Measurements from ENCODE around the gene ETV6.

Gene ETV6

GRCh38 chr12:11830307-11830801 is 180.9 kb downstream of the ETV6 start:
- DNase-seq (ENCODE audit: low spot score) = no peak

GRCh38 chr12:11832093-11832492 is 182.6 kb downstream of the ETV6 start:
- DNase-seq (ENCODE audit: low spot score) = no peak

GRCh38 chr12:11833174-11833895 is 183.9 kb downstream of the ETV6 start:
- DNase-seq (ENCODE audit: low spot score) = no peak

- DNase-seq (ENCODE audit: low spot score) = no peak
These were observed 184.8 kb downstream of the ETV6 start for GRCh38 chr12:11834104-11834812.

GRCh38 chr12:11834931-11835330 is 185.5 kb downstream of the ETV6 start:
- no peak for DNase-seq (ENCODE audit: low spot score)

GRCh38 chr12:11836282-11837151 is 187.0 kb downstream of the ETV6 start:
- DNase-seq (ENCODE audit: low spot score) = peak; percentile 19

GRCh38 chr12:11837216-11837934 is 187.9 kb downstream of the ETV6 start:
- no peak for DNase-seq (ENCODE audit: low spot score)

- no peak for DNase-seq (ENCODE audit: low spot score)
These were observed 188.9 kb downstream of the ETV6 start for GRCh38 chr12:11838403-11838802.

- DNase-seq (ENCODE audit: low spot score) = no peak
These were observed 189.7 kb downstream of the ETV6 start for GRCh38 chr12:11839091-11839641.

GRCh38 chr12:11840366-11840765 is 190.9 kb downstream of the ETV6 start:
- no peak for DNase-seq (ENCODE audit: low spot score)

- DNase-seq (ENCODE audit: low spot score) = no peak
These were observed 197.0 kb downstream of the ETV6 start for GRCh38 chr12:11846488-11846887.

- DNase-seq (ENCODE audit: low spot score) = no peak
These were observed 198.1 kb downstream of the ETV6 start for GRCh38 chr12:11847539-11847938.

- no peak for DNase-seq (ENCODE audit: low spot score)
These were observed 200.5 kb downstream of the ETV6 start for GRCh38 chr12:11849757-11850504.

- no peak for DNase-seq (ENCODE audit: low spot score)
These were observed 203.7 kb downstream of the ETV6 start for GRCh38 chr12:11853126-11853525.

GRCh38 chr12:11854011-11854499 is 204.6 kb downstream of the ETV6 start:
- no peak for DNase-seq (ENCODE audit: low spot score)

GRCh38 chr12:11855983-11856374 is 206.5 kb downstream of the ETV6 start:
- DNase-seq (ENCODE audit: low spot score) = no peak

- no peak for DNase-seq (ENCODE audit: low spot score)
These were observed 207.5 kb downstream of the ETV6 start for GRCh38 chr12:11856971-11857370.

- DNase-seq (ENCODE audit: low spot score) = no peak
These were observed 210.4 kb downstream of the ETV6 start for GRCh38 chr12:11859705-11860425.

GRCh38 chr12:11861155-11861863 is 211.8 kb downstream of the ETV6 start:
- no peak for DNase-seq (ENCODE audit: low spot score)
